Glomerular visceral epithelial cell (primary cell): Measurements from ENCODE around the gene PLPPR5.
"Not testable (repeated sequence)": the region's sequence is repeated elsewhere in the genome, so short reads cannot be mapped to it uniquely, and the experiment has no call there.

Source experiments
- DNase-seq: peaks from one replicate; pipeline ENCODE4 v3.0.0-alpha.2; 2016; ENCODE audit errors: extremely low spot score

The PLPPR5 gene

DNA sequence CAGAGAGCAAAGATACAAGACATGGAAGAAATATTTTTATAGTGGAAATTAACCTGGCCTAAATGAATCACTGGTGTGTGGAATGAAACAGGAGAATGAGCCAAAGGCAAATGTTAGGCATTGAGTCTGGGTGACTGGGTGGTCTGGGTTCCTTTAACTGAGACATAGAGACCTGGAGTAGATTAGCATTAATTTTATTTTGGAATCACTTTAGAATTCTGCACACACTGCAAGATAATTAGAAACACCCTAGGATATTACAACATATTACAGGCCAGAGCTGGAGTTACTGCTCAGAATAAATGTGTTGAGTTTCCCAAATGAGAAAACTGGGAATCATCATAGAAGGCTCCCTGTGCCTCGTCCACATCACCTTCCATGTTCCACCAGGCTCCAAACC is 85.5 kb downstream of the PLPPR5 start:
- no peak for DNase-seq

DNA sequence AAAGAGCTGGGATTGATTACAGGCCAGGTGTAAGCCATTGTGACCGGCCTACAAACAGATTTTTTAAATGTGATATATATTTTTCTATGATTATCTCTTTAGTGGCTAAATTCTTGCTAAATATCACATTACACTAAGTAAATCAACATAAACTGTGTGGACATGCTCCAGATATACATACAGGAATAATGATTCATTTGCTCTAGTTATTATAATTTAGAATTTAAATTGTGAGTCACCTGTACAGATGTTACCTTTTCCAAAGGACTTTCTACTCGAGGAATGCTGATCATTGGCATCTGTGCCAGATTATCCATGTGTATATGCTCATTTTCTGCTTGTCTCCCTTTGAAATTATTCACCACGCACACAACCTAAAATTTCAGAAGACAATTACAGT is 90.1 kb downstream of the PLPPR5 start:
- DNase-seq, result no peak

GRCh38 chr1:98910827-98911226 is 93.8 kb downstream of the PLPPR5 start:
- no peak for DNase-seq

DNA sequence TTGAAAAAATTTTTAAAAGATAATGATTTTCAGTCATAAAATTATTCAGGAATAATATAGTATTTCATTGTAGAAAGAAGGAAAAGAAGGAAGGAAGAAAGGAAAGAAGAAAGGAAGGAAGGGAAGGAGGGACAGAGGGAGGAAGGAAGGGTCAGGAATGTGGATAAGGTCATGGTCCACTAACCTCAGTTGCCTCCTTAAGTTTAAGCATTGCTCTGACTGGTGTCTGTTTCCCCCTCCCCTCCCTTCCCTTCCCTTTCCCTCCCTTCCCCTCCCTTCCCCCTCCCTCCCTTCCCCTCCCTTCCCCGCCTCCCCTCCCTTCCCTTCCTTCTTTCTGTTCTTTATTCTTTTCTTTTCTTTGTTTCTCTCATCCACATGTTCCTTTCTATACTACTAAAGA is 95.7 kb downstream of the PLPPR5 start:
- no peak for DNase-seq

- no peak for DNase-seq
Measured at GRCh38 chr1:98906809-98907208, 97.9 kb downstream of the PLPPR5 start.

DNA sequence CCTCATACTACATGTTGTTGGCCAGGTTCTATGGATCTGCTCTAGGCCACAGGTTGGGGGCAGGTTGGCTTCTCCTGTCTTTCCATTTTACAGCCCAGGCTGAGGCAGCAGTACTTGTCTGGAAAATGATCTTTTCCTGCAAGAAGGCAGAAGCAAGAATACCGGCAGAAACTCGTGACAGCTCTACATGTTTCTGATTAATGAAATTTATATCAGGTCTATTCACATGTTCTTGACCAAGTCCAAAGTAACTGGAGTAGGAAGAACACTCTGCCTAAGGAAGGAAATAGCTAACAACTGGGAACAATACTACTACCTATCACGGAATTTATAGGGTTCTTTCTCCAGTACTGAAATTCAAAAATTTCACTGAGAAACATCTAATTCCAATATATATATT is 98.3 kb downstream of the PLPPR5 start:
- no peak for DNase-seq

- no peak for DNase-seq
Measured at GRCh38 chr1:98904684-98905083, 100.0 kb downstream of the PLPPR5 start.

GRCh38 chr1:98903726-98904125 is 100.9 kb downstream of the PLPPR5 start:
- no peak for DNase-seq

GRCh38 chr1:98903261-98903660 is 101.4 kb downstream of the PLPPR5 start:
- DNase-seq, result peak; percentile 57

- DNase-seq, result no peak
Measured at GRCh38 chr1:98898940-98899339, 105.7 kb downstream of the PLPPR5 start.

GRCh38 chr1:98897479-98897878 is 107.2 kb downstream of the PLPPR5 start:
- DNase-seq, result no peak

DNA sequence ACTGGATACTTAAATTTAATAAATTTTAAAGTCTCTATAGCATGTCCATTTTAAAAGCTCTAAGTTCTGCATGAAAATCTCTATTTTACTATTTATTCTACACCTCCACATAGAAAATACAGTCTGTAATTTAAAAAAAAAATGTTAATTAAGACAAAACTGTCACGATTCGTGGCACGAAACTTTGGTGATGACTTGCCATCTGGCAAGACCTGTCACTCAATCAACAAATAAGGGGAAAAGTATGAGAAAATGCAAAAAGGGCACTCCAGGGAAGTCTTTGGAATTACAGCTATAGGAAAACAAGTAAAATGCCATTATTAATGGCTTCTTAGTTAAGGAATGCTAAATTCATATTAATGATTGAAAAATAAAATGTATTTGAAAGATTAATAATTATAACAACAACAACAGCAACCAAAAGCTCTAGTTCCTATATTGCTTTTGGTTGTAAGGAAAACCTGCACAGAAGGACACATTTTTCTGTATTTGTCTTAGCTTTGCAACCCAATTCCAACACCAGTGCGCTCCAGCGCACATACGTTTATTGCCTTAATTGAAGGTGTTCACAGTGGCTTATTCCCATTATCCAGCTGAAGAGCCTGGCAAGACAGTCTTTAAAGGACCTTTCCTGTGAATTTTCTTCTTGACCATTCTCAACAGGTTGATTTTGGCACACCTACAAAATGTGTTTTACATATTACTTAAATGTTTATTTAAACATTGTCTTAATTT is 107.8 kb downstream of the PLPPR5 start:
- DNase-seq, result no peak

- no peak for DNase-seq
Measured at GRCh38 chr1:98893371-98893770, 111.3 kb downstream of the PLPPR5 start.

DNA sequence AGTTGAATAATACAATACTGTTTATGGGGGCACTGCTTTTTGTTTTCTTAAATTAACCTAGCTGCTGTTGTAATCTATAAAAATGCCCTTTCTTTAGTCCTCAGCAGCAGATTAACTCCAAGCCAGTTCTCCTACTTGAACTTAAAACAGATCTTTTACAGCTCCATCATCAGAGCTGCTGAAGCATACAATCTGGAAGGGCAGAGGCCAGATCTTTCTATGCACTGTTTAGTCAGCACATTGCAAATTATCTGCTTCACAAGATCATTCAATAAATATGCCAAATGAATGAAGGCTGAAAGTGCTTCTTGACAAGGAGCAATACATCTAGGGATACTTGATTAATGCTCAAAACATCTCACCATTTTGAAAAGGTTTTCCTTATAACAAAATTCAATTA is 115.8 kb downstream of the PLPPR5 start:
- DNase-seq, result no peak

GRCh38 chr1:98887507-98887906 is 117.2 kb downstream of the PLPPR5 start:
- DNase-seq, result no peak

DNA sequence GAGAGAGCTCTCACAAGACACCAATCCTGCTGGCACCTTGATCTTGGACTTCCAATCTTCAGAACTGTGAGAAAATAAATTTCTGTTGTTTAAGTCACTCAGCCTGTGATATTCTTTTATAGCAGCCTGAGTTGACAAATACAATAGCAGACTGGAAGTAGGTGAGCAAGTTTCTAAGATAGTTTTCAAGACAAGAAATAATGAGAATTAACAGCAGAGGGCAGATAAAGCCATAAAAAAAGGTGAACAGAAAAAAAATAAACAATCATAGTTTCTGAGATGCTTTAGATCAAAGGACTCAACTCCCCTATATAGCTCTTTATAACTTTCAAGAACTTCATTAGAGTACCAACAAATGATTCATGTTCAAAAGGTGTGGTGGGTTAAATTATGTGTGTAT is 119.8 kb downstream of the PLPPR5 start:
- no peak for DNase-seq

GRCh38 chr1:98881901-98882300 is 122.8 kb downstream of the PLPPR5 start:
- no peak for DNase-seq

DNA sequence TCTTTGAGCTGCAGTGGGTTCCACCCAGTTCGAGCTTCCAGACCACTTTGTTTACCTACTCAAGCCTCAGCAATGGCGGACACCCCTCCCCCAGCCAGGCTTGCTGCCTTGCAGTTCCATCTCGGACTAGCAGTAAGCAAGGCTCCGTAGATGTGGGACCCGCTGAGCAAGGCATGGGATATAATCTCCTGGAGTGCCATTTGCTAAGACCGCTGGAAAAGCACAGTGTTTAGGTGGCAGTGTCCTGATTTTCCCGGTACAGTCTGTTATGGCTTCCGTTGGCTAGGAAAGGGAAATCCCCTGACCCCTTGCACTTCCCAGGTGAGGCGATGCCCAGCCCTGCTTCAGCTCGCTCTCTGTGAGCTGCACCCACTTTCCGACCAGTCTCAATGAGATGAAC is 123.4 kb downstream of the PLPPR5 start:
- not testable (repeated sequence) for DNase-seq

DNA sequence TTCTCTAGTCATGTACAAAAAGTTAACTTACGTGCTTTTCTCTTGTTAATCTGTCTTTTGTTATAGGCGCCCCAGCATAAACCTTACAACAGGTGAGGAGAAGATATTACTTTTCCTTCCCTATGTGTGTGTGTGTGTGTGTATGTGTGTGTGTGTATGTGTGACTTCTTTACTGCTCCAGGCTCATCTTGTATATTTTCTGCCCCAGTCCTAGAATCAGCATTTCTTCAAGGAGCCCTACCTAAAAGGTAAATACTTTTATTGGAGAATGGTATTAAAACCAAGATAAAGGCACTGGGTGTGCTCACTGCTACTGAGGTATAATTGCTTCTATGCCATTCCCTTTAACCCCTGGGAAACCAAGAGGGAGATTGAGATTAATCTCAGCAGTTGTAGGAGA is 129.8 kb downstream of the PLPPR5 start:
- DNase-seq, result no peak

- peak; percentile 9 for DNase-seq
Measured at GRCh38 chr1:98870959-98871903, 133.4 kb downstream of the PLPPR5 start.

- no peak for DNase-seq
Measured at GRCh38 chr1:98865796-98866195, 138.9 kb downstream of the PLPPR5 start.

- no peak for DNase-seq
Measured at GRCh38 chr1:98860329-98860728, 144.3 kb downstream of the PLPPR5 start.

DNA sequence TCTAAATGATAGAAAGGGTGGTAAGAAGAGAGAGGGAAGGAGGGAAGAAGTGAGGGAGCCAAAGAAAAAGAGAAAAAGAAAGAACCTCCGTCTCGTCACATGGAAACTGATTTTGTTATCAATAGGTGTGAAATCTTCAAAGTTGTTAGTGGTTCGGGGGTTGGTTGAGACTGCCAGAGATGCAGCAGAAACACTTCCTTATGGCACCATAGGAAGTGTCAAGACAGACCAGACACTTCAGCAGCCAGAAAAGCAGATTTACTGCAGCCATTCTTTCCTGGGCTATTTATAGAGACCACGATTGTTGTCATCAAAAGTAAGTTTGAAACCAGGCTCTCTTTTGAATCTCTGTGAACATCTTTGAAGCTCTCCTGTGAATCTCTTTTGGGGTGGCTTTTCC is 150.5 kb downstream of the PLPPR5 start:
- no peak for DNase-seq
